22Rv1 (cell line): ENCODE results near the gene MYH15.

Experiments
- CTCF ChIP-seq: fragments of 450-650 bp; IDR thresholded peaks from 2 replicates; pipeline ENCODE4 v1.5.1; 2017; ENCODE audit warnings: mild to moderate bottlenecking
- ZFX ChIP-seq: fragments of 450-650 bp; IDR thresholded peaks from 2 replicates; pipeline ENCODE4 v1.6.1; 2017; ENCODE audit warnings: antibody characterized with exemption, borderline replicate concordance

- TF ChIP-seq CTCF, result no peak
- TF ChIP-seq ZFX, result no peak
These were observed 35.1 kb downstream of the MYH15 start for GRCh38 chr3:108475220-108475782.
